CD4-positive, alpha-beta T cell treated with Interleukin-4 for 1 hour (primary cell): ENCODE data around the gene GPER1.
A peak's percentile ranks its signal among the peaks of the same experiment; 100 is the strongest.

Experiments used
- DNase-seq, 2 donors: peaks; one replicate each; pipeline ENCODE4 v3.0.0-alpha.2; 2020 to 2022

GPER1 gene

DNA sequence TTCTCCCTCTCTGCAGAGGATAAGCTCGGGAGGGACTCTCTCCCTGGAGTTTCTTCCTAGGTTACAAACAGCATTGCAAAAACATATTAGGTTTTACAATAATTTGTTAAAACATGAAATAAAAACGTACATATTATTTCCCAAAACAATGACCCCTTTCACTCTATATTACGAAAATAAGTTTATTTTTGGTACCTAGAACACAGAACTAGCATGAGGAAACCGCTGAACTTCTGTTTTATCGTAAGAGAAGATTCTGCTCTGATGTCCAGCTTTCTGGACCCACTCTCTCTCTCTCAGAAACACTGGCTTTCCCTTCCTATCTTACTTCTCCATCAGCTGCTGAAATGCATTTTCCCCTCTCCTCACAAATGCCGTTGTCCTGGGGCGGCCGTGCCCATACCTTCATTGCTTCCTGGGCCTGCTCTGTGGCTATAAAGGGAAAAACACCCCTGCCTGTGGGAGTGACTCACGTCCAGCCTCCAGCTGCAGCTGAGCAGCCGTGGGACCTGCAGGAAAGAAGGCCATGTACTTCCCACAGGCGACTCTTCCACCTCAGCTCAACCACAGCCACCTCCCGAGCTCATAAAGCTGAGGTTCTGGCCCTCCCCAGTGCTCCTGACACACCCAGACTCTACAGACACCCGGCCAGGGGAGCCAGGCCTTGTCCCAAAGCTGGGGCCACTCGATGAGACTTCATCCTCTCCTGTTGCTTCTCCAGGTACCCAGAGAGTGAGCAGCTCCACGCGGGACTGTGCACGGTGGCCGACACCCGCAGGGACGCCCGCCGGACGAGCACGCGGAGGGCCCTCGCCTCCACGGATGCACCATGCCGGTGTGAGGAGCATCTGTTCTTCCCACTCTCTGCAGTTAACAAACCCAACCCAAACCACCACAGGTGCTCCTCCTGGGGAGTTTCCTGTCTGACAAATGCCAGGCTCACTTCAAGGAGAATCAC lies 3.1 kb downstream of the GPER1 start:
- no peak for DNase-seq

- DNase-seq, result no peak
These were observed 3.7 kb downstream of the GPER1 start for GRCh38 chr7:1091644-1092027.

- no peak for DNase-seq
These were observed 4.3 kb downstream of the GPER1 start for GRCh38 chr7:1092161-1092632.

DNA sequence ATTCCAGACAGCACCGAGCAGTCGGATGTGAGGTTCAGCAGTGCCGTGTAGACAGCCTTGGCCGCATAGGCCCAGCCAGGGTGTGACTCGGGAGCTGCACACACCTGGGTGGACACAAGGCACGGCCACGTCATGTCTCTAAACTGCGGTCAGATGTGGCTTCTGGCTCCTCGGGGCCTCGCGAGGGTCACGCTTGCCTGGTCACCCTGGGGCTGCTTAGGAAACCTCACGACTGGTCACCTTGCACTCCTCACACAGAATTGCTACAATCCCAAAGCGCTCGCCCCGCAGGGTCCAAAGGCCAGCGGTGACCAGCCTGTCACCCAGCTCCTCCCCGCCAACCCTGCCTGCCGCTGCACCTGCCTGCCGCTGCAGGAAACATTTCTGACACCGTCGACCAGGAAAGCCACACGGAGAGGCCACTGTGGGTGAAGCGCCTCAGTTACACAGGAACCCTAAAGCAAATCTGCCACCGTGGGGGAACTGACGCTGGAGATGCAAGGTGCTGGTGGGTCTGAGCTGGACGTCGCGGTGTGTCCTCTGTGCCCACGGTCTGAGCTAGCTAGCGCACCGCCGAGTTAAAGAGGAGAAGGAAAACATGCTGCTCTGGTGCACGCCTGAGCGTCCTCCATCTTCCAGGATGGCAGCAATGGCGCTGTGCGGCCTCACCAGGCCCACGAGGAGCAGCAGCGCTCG lies 5.0 kb downstream of the GPER1 start:
- no peak for DNase-seq

- DNase-seq, result no peak
These were observed 5.6 kb downstream of the GPER1 start for GRCh38 chr7:1093502-1093843.

DNA sequence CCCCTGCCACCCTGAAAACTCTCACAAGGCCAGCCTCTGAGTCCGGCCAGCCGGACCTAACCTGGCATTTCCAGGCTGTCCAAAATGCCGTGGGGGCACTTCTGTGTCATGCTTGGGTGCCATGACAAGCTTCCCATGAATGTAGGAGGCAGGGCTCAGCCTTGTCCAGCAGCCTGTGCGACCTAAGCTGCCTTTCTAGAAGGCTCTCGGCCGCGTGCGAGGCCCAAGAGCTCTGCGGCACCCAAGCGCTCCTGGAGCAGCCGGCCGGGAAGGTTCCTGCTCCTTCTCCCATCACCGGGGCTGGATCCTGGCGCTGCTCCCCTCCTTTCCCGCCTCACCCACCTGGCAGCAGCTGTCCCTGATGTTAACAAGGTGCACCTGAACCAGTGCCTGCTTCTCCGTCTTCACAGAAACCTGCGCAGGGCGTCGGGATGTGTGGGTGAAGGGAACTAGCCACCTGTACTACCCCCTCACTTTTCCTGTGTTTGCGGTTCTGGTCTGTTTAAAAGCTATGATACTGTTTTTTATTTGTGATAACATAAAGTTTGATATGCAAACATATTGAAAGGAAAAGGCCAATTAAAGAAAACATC lies 6.1 kb downstream of the GPER1 start:
- no peak for DNase-seq

- no peak for DNase-seq
These were observed 7.0 kb downstream of the GPER1 start for GRCh38 chr7:1094870-1095269.

GRCh38 chr7:1095621-1096155 lies 7.8 kb downstream of the GPER1 start:
- no peak for DNase-seq

DNA sequence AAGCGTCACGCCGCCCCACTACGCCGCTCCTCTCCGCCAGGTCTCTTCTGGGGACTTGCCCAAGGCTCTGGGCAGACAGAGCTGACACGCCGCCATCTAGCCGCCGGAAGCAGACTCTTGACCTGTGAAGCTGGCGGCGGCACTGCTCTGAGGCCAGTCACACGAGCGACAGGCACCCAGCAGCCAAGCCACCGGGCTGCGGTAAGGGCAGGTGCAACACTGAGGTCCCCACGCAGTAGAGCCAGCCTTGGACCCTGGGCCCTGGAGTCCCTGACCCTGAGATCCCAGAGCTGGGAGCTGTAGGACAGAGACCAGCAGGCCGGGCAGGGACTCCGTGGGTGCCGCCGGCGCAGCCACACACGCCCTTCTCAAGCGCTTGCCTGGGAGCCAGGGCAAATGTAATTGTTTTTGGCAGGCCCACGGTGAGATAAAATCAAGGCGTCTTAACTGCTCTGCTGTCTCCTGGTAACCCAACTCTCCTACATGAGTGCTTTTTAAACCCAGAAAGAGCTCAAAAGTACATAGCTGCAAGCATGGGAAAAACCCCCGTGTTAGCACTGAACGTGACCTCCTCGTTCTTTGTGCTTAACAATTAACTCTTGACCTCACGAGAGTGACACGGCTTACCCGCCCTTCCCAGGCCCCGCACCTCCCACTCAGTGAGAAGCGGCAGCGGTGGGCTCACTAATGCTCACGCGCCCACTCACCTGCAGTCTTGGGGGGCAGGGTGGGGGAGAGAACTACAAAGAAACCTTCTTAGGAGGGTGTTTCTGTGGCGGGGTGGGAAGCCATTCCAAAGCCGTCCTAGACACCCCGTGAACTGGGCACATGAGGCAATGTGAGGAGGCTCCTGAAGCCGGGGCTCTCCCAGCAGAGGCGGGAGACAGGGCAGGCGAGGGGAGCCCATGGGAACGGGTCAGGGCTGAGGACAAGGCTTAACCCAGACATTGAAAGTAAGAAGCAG lies 8.5 kb downstream of the GPER1 start:
- no peak for DNase-seq

DNA sequence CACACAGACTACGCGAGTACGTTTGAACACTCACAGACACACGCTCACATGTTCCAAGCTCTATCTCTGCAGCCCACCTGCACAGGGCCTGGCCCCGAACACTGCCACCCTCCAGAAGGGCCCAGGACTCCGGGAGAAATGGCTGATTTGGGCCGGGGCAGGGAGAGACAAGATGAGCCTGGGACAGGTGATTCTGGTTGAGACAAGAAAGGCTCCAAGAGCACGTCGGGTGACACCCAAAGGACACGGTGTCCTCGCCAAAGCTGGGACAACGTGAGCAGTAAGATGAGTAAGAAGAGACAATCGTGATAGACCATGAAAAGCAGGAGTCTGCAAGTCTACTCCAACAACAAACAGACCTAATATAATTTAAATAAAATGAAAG lies 9.2 kb downstream of the GPER1 start:
- DNase-seq, result no peak

GRCh38 chr7:1098243-1099153 lies 10.6 kb downstream of the GPER1 start:
- DNase-seq, result no peak

DNA sequence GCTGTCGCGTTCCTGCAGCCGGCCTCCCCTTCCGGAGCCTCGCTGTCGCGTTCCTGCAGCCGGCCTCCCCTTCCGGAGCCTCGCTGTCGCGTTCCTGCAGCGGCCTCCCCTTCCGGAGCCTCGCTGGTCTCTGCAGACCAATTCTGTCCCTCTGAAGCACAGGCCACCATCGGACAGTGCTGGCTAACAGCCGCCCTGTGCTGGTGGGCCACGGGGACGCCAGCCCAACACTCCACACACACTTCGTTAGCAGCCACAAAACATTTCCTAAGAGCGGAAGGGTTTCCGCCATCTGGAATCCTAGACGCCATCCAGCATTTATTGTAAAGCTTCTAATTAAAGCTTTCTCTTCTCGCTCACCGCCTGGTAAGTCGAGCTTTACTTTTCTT lies 11.2 kb downstream of the GPER1 start:
- DNase-seq, result no peak

- no peak for DNase-seq
These were observed 11.7 kb downstream of the GPER1 start for GRCh38 chr7:1099637-1100036.

- no peak for DNase-seq
These were observed 12.5 kb downstream of the GPER1 start for GRCh38 chr7:1100386-1100785.

DNA sequence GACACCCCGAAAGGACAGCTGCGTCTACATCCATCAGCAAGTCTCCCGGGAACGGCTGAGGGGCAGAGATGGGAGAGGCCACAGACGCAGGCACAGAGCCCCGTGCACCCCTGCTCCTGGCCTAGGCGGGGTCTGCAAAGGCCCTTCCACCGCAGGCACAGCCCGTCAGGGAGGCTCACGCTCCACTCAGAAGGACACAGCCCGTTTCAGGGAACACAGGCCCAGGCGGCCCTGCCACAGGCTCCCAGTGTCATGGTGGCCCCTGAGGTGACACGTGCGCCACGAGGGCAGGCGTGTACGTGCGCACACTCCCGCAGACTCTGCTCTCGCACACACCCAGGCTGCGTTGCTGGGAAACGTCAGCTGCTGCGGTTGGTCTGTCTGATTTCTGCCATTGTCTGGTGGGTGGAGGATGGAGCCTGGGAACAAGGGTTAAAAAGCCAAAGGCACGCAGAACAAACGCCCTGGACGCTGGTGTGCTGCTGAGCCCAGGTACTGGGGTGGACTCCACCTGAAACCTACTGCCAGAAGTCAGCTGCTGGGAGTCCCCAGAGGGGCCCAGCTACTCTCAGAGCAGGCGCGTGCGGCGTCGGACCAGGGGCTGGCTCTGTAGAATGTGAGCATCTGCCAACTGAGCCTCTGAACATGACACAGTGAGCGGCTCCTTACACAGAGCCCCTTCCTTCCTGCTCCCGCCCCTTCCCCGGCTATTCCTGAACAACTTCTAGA lies 13.1 kb downstream of the GPER1 start:
- DNase-seq, result no peak

GRCh38 chr7:1101563-1102431 lies 13.9 kb downstream of the GPER1 start:
- no peak for DNase-seq

- DNase-seq, result peak in 1 of 2 donors; percentile 19
These were observed 15.3 kb downstream of the GPER1 start for GRCh38 chr7:1103009-1103788.

DNA sequence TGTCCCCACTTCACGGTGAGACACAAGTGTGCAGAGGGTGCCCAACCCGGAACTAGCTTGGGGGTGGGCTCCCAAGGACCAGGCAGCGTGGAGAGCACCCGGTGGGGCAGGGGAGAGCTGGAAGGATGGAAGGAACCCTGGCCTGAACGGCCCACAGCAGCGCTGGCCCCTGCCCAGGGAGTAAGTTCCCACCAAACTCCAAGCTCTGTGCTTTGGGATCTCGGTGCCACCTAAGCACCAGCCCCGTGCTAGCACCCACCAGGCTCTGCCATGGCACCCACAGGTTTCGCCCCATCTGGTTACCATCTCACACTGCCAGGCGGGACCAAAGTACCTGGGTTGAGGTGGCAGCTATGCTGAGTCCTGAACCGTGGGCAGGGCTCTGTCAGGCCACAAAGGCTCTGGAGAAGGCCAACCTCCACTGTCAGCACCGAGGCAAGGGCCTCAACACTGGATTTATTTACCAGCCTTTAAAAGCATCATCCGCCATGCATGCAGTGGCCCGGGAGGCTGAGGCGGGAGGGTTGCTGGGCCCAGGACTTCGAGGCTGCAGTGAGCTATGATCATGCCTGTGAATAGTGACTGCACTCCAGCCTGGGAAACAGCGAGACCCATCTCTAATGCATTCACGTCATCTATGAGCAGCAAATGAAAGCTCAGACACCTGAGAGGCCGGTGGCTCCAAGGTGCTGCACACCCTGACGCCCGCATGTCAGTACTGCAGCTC lies 16.0 kb downstream of the GPER1 start:
- no peak for DNase-seq
